ENCODE data around the gene RCSD1.
A peak's percentile ranks its signal among the peaks of the same experiment; 100 is the strongest.

RCSD1 gene

GRCh38 chr1:167669209-167670124, 39.4 kb downstream of the RCSD1 start:
- DNase-seq: no peak

DNA sequence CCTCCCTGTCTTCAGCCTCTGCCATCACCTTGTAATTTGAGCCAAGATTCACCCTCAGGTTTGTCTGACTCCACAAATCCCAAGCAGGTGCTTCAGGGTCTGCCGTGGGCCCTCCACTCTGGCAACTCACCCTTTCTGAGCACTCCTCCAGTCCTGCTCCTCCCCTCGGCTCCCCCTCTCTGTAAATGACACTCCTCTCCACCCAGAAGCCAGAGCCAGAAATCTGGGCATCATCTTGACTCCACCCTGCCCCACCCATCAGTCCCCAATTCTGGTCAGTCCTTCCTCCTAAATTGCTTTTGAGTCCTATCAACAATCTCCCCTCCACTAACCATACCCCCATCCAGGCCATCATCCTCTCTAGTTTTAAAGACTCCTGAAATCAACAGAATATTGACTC, 40.5 kb downstream of the RCSD1 start:
- DNase-seq: no peak

DNA sequence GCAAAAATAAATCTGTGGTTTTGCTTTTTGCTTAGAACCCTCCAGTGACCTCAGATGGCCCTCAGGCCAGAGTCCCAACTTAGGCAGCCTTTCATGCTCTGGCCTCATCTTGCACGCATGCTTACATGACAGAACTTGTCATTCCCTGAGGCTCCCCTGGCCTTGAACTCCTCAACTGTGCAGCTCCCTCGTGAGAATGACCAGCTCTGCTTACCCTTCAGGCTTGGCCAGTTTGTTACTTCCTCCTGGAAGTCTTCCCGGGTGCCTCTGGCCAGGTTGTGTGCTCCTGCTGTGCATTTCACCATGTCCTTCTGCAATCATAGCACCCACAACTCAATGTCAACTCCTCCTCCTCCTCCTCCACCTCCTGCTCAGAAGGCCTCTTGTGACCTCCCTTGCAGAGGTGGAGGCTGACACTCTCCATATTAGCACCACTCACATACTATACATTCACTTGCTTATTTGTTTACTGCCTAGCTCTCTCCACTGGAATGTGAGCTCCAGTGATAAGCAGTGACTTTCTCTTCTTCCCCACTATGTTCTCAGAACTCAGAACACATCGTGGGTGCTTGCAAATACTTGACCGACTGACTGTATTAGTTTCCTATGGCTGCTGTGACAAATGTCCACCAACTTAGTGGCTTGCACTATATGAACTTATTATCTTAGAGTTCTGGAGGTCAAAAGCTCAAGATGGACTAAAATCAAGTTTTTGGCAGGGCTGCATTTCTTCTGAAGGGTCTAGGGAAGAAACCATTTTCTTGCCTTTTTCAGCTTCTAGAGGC, 41.9 kb downstream of the RCSD1 start:
- DNase-seq: no peak

- no peak for DNase-seq
Observed at GRCh38 chr1:167672831-167673230, 42.8 kb downstream of the RCSD1 start.

- no peak for DNase-seq
Observed at GRCh38 chr1:167673265-167673664, 43.2 kb downstream of the RCSD1 start.

DNA sequence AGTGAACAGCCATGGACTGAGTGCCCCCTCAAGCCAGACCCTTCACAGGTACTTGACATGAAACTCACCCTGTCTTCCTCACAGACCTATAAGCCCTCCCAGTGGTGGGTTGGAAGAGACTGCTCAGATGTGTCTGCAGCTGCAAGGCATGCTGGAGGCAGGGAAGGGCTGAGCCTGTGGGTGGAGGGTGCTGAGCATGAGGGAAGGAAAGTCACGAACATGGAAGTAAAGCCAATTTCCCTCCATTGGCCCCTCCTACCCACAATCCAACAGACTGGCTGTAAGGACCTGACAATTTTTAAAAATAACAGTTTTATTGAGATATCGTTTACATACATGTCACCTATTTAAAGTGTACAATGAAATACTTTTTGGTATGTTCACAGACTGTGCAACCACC, 44.1 kb downstream of the RCSD1 start:
- DNase-seq: no peak

DNA sequence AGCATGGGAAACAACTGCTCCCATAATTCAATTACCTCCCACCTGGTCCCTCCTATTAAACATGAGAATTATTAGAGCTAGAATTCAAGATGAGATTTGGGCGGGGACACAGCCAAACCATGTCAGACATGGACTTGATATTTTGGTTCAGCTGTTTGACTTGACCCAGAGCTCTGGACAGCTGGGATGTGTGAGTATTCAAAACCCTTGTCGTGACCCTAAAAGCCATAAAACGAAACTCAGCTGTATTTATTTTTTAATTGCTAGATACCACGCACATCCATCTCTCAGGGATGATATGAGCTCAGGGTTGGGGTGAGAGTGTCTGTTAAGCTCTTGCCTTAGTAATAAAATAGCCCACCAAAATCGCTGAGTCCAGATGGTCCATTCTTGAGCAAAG, 45.4 kb downstream of the RCSD1 start:
- DNase-seq: no peak

GRCh38 chr1:167676205-167676915, 46.3 kb downstream of the RCSD1 start:
- DNase-seq: no peak

GRCh38 chr1:167676916-167677848, 47.1 kb downstream of the RCSD1 start:
- DNase-seq: no peak

DNA sequence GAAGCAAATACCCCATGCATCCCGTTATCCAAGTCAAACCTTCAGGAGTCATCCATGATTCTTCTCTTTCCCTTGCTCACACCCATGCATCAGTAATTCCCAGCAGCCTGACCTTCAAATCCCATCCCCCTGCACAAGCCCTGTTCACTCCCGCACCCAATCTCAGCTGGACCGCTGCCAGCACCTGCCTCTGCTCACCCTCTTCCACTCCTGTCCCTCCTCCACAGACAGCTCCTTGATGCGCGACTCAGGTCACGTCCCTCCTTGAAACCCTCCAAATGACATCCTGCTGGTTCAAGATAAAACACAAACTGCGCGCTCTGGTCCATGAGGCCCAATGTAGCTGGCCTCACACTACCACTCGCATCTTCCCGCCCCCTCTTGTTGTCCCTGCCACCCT, 48.4 kb downstream of the RCSD1 start:
- DNase-seq: no peak

- no peak for DNase-seq
Observed at GRCh38 chr1:167678838-167679237, 48.8 kb downstream of the RCSD1 start.

DNA sequence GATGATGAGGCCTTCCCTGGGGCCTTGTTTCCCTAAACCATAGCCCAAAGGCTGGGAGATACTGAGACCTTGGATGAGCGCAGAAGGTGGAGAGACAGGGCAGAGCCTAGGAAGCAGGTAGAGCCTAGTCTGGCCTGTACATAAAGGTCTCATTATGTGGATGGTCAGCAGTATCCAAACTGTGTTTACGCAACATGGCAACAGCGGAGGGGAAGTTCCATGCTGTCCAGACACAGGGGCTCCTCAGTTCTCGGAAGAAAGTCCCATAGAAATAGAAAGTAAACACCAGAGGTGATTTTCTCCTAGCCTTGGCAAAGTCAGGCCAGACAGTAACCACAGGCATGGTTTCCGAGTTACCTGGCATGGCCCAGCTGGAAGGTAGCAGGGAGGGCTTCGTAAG, 49.7 kb downstream of the RCSD1 start:
- DNase-seq: no peak

DNA sequence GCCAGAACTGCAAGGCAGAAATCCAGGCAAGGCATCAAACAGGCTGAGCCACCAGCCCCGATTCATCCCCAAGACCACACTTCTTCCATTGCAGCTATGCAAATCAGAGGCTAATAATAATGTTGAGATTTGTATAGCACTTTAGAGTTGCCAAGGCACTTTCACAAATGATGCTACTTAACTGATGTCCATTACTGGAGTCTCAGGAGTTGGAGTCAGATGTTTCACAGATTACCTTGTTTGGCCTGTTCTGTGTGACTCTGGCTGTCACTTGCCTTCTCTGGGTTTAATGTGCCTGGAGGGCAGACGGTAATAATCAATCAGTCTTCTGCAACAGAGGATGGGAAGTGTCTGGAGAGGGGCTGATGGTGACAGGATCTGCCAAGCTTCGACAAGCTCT, 51.0 kb downstream of the RCSD1 start:
- no peak for DNase-seq

DNA sequence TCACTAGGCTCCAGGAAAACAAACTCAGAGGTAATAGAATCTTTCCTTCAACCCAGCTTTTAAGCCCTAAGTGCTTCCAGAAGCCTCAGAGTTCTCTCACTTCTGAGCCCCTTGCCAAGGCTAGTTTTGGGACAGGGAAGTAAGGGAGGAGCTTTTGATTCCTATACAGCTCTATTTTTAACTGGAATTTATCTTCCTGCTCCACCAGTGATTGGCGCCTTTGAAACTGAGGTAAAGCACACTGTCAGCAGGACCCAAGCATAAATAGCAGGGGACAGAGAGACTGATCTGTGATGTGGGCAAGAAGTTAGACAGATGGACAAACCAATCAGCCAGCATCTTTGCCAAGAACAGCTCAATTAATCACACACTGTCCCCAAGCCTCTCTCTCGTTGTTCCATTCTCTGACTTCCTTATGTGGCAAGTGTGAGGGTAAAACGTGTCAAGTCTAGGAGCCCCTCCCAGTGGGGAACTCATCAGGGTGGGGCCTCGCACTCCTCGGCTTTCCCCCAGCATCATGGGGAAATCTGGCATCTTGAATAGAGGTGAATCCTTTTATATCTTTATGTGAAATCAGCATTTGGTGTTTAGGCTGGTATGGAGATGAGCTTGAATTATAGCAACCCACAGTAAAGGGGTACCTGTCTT, 51.5 kb downstream of the RCSD1 start:
- no peak for DNase-seq

- DNase-seq: no peak
Observed at GRCh38 chr1:167683226-167683625, 53.2 kb downstream of the RCSD1 start.

- no peak for DNase-seq
Observed at GRCh38 chr1:167683641-167684502, 53.8 kb downstream of the RCSD1 start.

DNA sequence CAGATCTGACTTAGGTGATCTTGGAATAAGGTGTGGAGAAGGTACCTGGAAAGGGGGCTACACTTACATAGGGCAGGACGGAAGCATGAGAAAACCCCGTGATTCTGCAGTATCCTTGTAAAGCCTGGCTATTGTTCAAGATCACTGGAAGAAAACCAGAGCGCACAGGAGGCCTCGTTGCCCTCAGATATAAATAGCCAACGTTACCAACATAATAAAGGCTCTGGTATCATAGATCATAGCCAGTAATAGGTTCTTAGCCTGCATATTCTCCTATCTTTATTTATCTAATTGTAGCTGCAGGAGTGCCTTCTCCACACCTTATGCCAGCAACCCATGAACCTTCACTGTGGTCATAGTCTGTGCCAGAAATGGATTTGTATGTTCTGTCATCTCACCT, 55.8 kb downstream of the RCSD1 start:
- DNase-seq: no peak

DNA sequence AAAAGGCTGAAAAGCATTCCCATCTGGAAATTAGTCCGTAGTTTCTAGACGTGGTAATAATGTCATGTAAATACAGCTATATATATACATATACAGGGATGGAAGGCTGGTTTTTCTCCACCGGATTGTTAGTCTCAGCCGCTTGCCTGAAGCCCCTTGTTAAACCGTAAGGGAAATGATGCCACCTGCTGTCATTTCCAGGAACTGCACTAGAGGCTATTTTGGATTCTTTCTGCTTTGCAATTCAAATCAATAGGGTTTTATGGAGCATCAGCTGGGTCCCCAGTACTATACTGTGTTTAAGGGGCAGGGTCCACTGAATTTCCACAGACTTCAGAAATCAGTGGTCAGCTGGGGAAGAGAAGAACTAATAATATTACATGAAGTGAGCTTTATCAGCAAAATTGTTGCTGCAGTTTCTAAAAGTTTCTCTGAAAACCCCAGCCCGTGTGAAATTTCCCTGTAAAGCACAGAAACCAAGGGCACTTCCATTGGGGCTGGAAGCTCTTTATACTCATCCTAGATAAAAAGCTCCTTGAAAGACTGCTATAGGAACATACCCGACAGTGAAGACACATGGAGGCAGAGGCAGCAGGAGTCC, 58.0 kb downstream of the RCSD1 start:
- peak; percentile 82 to 89 for DNase-seq

- DNase-seq: no peak
Observed at GRCh38 chr1:167689567-167689920, 59.5 kb downstream of the RCSD1 start.

DNA sequence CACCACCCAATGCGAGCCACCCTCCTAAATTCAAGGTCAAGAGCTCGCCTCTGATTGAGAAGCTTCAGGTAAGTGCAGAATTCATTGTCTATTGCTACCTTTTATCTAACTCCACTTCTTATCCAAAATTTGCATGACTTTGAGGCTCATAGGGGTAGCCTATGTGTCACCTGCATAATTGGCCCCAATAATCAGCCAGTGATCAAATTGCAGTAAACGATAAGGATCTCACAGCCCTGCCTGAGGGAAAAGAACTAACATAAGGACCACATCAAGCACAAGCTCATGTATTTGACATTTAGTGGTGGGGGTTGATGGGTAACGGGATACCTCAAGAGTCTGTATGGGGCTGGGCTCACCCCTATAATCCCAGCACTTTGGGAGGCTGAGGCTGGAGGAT, 60.0 kb downstream of the RCSD1 start:
- no peak for DNase-seq
